GM18502 (cell line): ENCODE results near the gene SLC35G3.
"Not testable (repeated sequence)": the region's sequence is repeated elsewhere in the genome, so short reads cannot be mapped to it uniquely, and the experiment has no call there.

Source experiments
- ATAC-seq: cut with Tn5 transposase; IDR thresholded peaks from one replicate; pipeline ENCODE4 v1.9.1; 2021; ENCODE audit warnings: mild to moderate bottlenecking; ENCODE audit not compliant: unreplicated experiment, poor library complexity

Gene SLC35G3

GRCh38 chr17:35194001-35194400 lies at the start of gene SLC35G3:
SLC35G3 (minus strand) TSS chr17:35194393; CDS start chr17:35194307, 86 bp downstream.
- ATAC-seq = not testable (repeated sequence)

- ATAC-seq = peak; percentile 6
Observed at GRCh38 chr17:35243561-35244340, 49.6 kb upstream of the SLC35G3 start.

- peak; percentile 65 for ATAC-seq
Observed at GRCh38 chr17:35242805-35243560, 48.8 kb upstream of the SLC35G3 start, which contains the start of gene SLFN5. SLFN5 (plus strand) TSS chr17:35243072; CDS start chr17:35258691, 15,619 bp downstream.

- ATAC-seq = peak; percentile 55
Observed at GRCh38 chr17:35242158-35242804, 48.1 kb upstream of the SLC35G3 start.

GRCh38 chr17:35241520-35241919 lies 47.3 kb upstream of the SLC35G3 start:
- no peak for ATAC-seq

- no peak for ATAC-seq
Observed at GRCh38 chr17:35240861-35241260, 46.7 kb upstream of the SLC35G3 start.

GRCh38 chr17:35239823-35240222 lies 45.6 kb upstream of the SLC35G3 start:
- no peak for ATAC-seq

- ATAC-seq = no peak
Observed at GRCh38 chr17:35238821-35239220, 44.6 kb upstream of the SLC35G3 start.

- ATAC-seq = no peak
Observed at GRCh38 chr17:35236821-35237220, 42.6 kb upstream of the SLC35G3 start.

- no peak for ATAC-seq
Observed at GRCh38 chr17:35235917-35236316, 41.7 kb upstream of the SLC35G3 start.

- no peak for ATAC-seq
Observed at GRCh38 chr17:35235289-35235688, 41.1 kb upstream of the SLC35G3 start.

GRCh38 chr17:35234315-35234714 lies 40.1 kb upstream of the SLC35G3 start:
- not testable (repeated sequence) for ATAC-seq

GRCh38 chr17:35229638-35230037 lies 35.4 kb upstream of the SLC35G3 start:
- no peak for ATAC-seq

GRCh38 chr17:35227546-35227945 lies 33.4 kb upstream of the SLC35G3 start:
- ATAC-seq = no peak

GRCh38 chr17:35224436-35224835 lies 30.2 kb upstream of the SLC35G3 start:
- no peak for ATAC-seq

- no peak for ATAC-seq
Observed at GRCh38 chr17:35222452-35222851, 28.3 kb upstream of the SLC35G3 start.

GRCh38 chr17:35218915-35219314 lies 24.7 kb upstream of the SLC35G3 start:
- no peak for ATAC-seq

GRCh38 chr17:35217107-35217506 lies 22.9 kb upstream of the SLC35G3 start:
- ATAC-seq = no peak

- ATAC-seq = no peak
Observed at GRCh38 chr17:35214631-35215273, 20.6 kb upstream of the SLC35G3 start.

- ATAC-seq = no peak
Observed at GRCh38 chr17:35214192-35214591, 20.0 kb upstream of the SLC35G3 start.
